ENCODE measurements around the gene TAS2R4.

DNA sequence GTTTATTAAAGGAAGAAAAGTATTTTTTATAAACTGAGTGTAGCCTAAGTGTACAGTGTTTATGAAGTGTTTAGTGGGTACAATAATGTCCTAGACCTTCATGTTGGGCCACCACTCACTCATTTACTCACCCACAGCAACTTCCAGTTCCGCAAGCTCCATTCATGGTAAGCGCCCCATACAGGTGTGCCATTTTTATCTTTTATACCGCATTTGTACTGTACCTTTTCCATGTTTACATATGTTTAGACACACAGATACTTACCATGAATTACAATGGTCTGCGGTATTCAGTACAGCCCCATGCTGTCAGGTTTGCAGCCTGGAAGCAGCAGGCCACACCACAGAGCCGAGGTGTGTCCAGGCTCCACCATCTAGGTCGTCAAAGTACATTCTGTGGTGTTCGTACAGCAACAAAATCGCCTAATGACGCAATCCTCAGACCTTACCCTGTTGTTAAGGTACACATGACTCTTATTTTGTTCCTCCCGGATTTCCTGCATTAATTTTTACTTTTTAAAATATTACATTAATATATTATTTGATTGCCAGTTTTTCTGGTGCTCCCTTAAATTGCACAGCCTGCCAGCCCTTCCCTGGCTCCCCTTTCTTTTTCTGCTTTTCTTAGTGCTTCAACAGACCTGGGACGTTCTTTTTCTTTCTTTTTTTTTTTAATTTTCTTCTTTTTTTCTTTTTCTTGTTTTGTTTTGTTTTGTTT, 39.2 kb upstream of the TAS2R4 start:
- TF ChIP-seq, protein P1, sequence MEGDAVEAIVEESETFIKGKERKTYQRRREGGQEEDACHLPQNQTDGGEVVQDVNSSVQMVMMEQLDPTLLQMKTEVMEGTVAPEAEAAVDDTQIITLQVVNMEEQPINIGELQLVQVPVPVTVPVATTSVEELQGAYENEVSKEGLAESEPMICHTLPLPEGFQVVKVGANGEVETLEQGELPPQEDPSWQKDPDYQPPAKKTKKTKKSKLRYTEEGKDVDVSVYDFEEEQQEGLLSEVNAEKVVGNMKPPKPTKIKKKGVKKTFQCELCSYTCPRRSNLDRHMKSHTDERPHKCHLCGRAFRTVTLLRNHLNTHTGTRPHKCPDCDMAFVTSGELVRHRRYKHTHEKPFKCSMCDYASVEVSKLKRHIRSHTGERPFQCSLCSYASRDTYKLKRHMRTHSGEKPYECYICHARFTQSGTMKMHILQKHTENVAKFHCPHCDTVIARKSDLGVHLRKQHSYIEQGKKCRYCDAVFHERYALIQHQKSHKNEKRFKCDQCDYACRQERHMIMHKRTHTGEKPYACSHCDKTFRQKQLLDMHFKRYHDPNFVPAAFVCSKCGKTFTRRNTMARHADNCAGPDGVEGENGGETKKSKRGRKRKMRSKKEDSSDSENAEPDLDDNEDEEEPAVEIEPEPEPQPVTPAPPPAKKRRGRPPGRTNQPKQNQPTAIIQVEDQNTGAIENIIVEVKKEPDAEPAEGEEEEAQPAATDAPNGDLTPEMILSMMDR (IDR thresholded peaks at IDR 0.05): no peak
- TF ChIP-seq POLR2A (IDR thresholded peaks at IDR 0.05): no peak

Data from uterus (tissue), 2 donors.